Left lung (tissue), 10 donors: ENCODE measurements around the gene CFAP298. TPM values are rescaled to one million over a fixed set of nuclear protein-coding genes. Genes with fewer than 3 reads are reported as not detected.

ENCODE experiments used
- ATAC-seq: fragments of 200-7000 bp; cut with Tn5 transposase; one replicate; pipeline ENCODE4 v1.9.1; 2020; ENCODE audit warnings: moderate library complexity
- DNase-seq, 4 donors: peaks; one replicate each; pipeline ENCODE4 v3.0.0-alpha.2; 2013 to 2020
- H3K27ac ChIP-seq, 2 donors: fragments of 200-600 bp; sonication (generic) in 1 of 2; one replicate each; pipeline versions ENCODE4 v1.5.0 to v1.8.0; 2020 to 2021
- H3K27me3 ChIP-seq, 2 donors: fragments of 200-600 bp; sonication (generic) in 1 of 2; one replicate each; pipeline versions ENCODE4 v1.5.0 to v1.8.0; 2020 to 2021
- H3K36me3 ChIP-seq, 2 donors: fragments of 200-600 bp; sonication (generic) in 1 of 2; one replicate each; pipeline versions ENCODE4 v1.5.0 to v1.8.0; 2020 to 2021
- H3K4me1 ChIP-seq, 2 donors: fragments of 200-600 bp; one replicate each; pipeline ENCODE4 v1.8.0; 2021
- H3K4me3 ChIP-seq, 2 donors: fragments of 200-600 bp; sonication (generic) in 1 of 2; one replicate each; pipeline versions ENCODE4 v1.5.0 to v1.8.0; 2020 to 2021; ENCODE audit warnings: mild to moderate bottlenecking in 1 of 2
- H3K9me3 ChIP-seq, 2 donors: fragments of 200-600 bp; sonication (generic) in 1 of 2; one replicate each; pipeline versions ENCODE4 v1.5.0 to v1.8.0; 2020 to 2021
- CTCF ChIP-seq, 2 donors: fragments of 200-600 bp; sonication (generic) in 1 of 2; IDR thresholded peaks; one replicate each; pipeline versions ENCODE4 v1.5.0 to v1.8.0; 2021; ENCODE audit warnings: antibody characterized with exemption in 2 of 2
- intact Hi-C, 2 donors: fragments of 100-400 bp; cut with DNase I; formaldehyde crosslinking; loops; one replicate each; pipeline versions ENCODE4 v1.11.2 to v1.14.2; 2022
- polyA plus RNA-seq, 6 donors: library from polyadenylated mRNA; unstranded; fragments of 120-200 nt; gene quantifications; one replicate each; pipeline ENCODE4 v1.2.1, GENCODE V29; 2013; ENCODE audit not compliant: insufficient read length in 6 of 6
- total RNA-seq, 2 donors: library from RNA; stranded (reverse); fragmentation: NEBNext Ultra II Directional; extraction: Animal tissue kit (Norgen Biotek cat#: 25700); gene quantifications; one replicate each; pipeline ENCODE4 v1.2.1, GENCODE V29; 2021
- donor health status: DM: no; HTN: yes; CAD: no.
- donor health status: DM: no; HTN: no; CAD: no.

CFAP298 gene
- total and polyA plus RNA-seq, 8 donors: 31.5 to 71.0 (median 46.9) TPM

GRCh38 chr21:32592929-32593502 is 19.2 kb downstream of the CFAP298 start:
- intact Hi-C loops: loop anchor here in 1 of 2 donors (5.0 kb wide), 1 partner anchor 191 kb away; no protein-coding TSS in a partner anchor
- no peaks in the 10 kb centered on the region for H3K4me1 ChIP-seq
- no peaks in the 10 kb centered on the region for H3K36me3 ChIP-seq
- H3K4me3 ChIP-seq: no peak overlapping the region
- H3K27ac ChIP-seq: no peak overlapping the region
- H3K9me3 ChIP-seq: no peaks in the 10 kb centered on the region
- H3K27me3 ChIP-seq: no peaks in the 10 kb centered on the region
- no peak for TF ChIP-seq CTCF (IDR thresholded peaks at IDR 0.05)
- no peak for DNase-seq
- no peak for ATAC-seq

- Histone ChIP-seq H3K4me3 (no peak overlapping the region), H3K36me3 (no peaks in the 10 kb centered on the region), H3K27ac (no peak overlapping the region), H3K27me3 (no peaks in the 10 kb centered on the region), H3K4me1 (no peaks in the 10 kb centered on the region), H3K9me3 (no peaks in the 10 kb centered on the region)
- no peak for ATAC-seq
- DNase-seq: no peak
- TF ChIP-seq CTCF (IDR thresholded peaks at IDR 0.05): no peak
- intact Hi-C loops: loop anchor here in 1 of 2 donors (5.0 kb wide), 1 partner anchor 188 kb away; no protein-coding TSS in a partner anchor
Measured at GRCh38 chr21:32590130-32590529, 22.0 kb downstream of the CFAP298 start.

- H3K27me3 ChIP-seq: no peaks in the 10 kb centered on the region
- H3K36me3 ChIP-seq: no peaks in the 10 kb centered on the region
- DNase-seq (no peak), ATAC-seq (no peak)
- H3K4me1 ChIP-seq: no peaks in the 10 kb centered on the region
- H3K9me3 ChIP-seq: no peaks in the 10 kb centered on the region
- no peak overlapping the region for H3K4me3 ChIP-seq
- H3K27ac ChIP-seq: no peak overlapping the region
- no peak for TF ChIP-seq CTCF (IDR thresholded peaks at IDR 0.05)
- intact Hi-C loops: no loop called here
Measured at GRCh38 chr21:32587651-32588050, 24.5 kb downstream of the CFAP298 start.

- H3K27me3 ChIP-seq: no peaks in the 10 kb centered on the region
- DNase-seq (no peak), ATAC-seq (no peak)
- H3K4me3 ChIP-seq: no peak overlapping the region
- TF ChIP-seq CTCF (IDR thresholded peaks at IDR 0.05): no peak
- H3K9me3 ChIP-seq: no peaks in the 10 kb centered on the region
- H3K36me3 ChIP-seq: no peaks in the 10 kb centered on the region
- H3K4me1 ChIP-seq: no peaks in the 10 kb centered on the region
- intact Hi-C loops: no loop called here
- no peak overlapping the region for H3K27ac ChIP-seq
Measured at GRCh38 chr21:32587120-32587519, 25.1 kb downstream of the CFAP298 start.

- no peak overlapping the region for H3K27ac ChIP-seq
- DNase-seq (no peak), ATAC-seq (no peak)
- H3K36me3 ChIP-seq: no peaks in the 10 kb centered on the region
- no peak for TF ChIP-seq CTCF (IDR thresholded peaks at IDR 0.05)
- H3K9me3 ChIP-seq: no peaks in the 10 kb centered on the region
- intact Hi-C loops: no loop called here
- no peaks in the 10 kb centered on the region for H3K4me1 ChIP-seq
- no peak overlapping the region for H3K4me3 ChIP-seq
- no peaks in the 10 kb centered on the region for H3K27me3 ChIP-seq
Measured at GRCh38 chr21:32585970-32586369, 26.2 kb downstream of the CFAP298 start.
